Mesendoderm (in vitro differentiated cells): ENCODE data around the gene CAMK4. TPM values are rescaled to one million over a fixed set of nuclear protein-coding genes. Genes with fewer than 3 reads are reported as not detected.

Source experiments
- DNase-seq: peaks from one replicate; pipeline ENCODE4 v3.0.0; 2013
- H2AK5ac ChIP-seq: 2 replicates; pipeline ENCODE4 v1.6.1; 2013; ENCODE audit warnings: low read length, inconsistent platforms
- H2BK120ac ChIP-seq: 2 replicates; pipeline ENCODE4 v1.6.1; 2013; ENCODE audit warnings: low read depth, mild to moderate bottlenecking, low read length, moderate library complexity, mixed read lengths
- H2BK15ac ChIP-seq: replicated peaks from 2 replicates; pipeline ENCODE4 v1.6.1; 2013; ENCODE audit warnings: low read depth, mild to moderate bottlenecking, moderate library complexity
- H2BK5ac ChIP-seq: 2 replicates; pipeline ENCODE4 v1.6.1; 2013; ENCODE audit warnings: low read length, inconsistent platforms
- H3K18ac ChIP-seq: 2 replicates; pipeline ENCODE4 v1.6.1; 2013; ENCODE audit warnings: mild to moderate bottlenecking, low read length, mixed read lengths
- H3K23ac ChIP-seq: one replicate; pipeline ENCODE4 v1.6.1; 2013; ENCODE audit warnings: low read length
- H3K27ac ChIP-seq: 2 replicates; pipeline ENCODE4 v1.5.1; 2013; ENCODE audit warnings: low read depth, mild to moderate bottlenecking, inconsistent platforms, low read length, moderate library complexity
- H3K27me3 ChIP-seq: 2 replicates; pipeline ENCODE4 v1.6.1; 2013; ENCODE audit warnings: low read length, control low read depth, mild to moderate bottlenecking, inconsistent platforms; ENCODE audit not compliant: insufficient read depth, poor library complexity
- H3K36me3 ChIP-seq: 2 replicates; pipeline ENCODE4 v1.6.1; 2013; ENCODE audit warnings: low read length, inconsistent platforms; ENCODE audit not compliant: control insufficient read depth, insufficient read depth
- H3K4ac ChIP-seq: one replicate; pipeline ENCODE4 v1.6.1; 2013; ENCODE audit warnings: low read depth, mild to moderate bottlenecking, low read length, moderate library complexity
- H3K4me1 ChIP-seq: 2 replicates; pipeline ENCODE4 v1.6.1; 2013; ENCODE audit warnings: low read depth, low read length, inconsistent platforms; ENCODE audit not compliant: control insufficient read depth
- H3K4me2 ChIP-seq: 2 replicates; pipeline ENCODE4 v1.6.1; 2013; ENCODE audit warnings: low read length
- H3K4me3 ChIP-seq: 2 replicates; pipeline ENCODE4 v1.5.1; 2013; ENCODE audit warnings: mild to moderate bottlenecking, low read length
- H3K56ac ChIP-seq: one replicate; pipeline ENCODE4 v1.6.1; 2013; ENCODE audit warnings: low read length
- H3K79me1 ChIP-seq: 2 replicates; pipeline ENCODE4 v1.6.1; 2013; ENCODE audit warnings: low read length, inconsistent platforms
- H3K79me2 ChIP-seq: 2 replicates; pipeline ENCODE4 v1.6.1; 2013; ENCODE audit warnings: mild to moderate bottlenecking, low read length; ENCODE audit not compliant: control insufficient read depth, insufficient read depth
- H3K9ac ChIP-seq: 2 replicates; pipeline ENCODE4 v1.6.1; 2013; ENCODE audit warnings: low read length, inconsistent platforms
- H4K5ac ChIP-seq: one replicate; pipeline ENCODE4 v1.6.1; 2013; ENCODE audit warnings: low read length
- H4K8ac ChIP-seq: one replicate; pipeline ENCODE4 v1.6.1; 2013; ENCODE audit warnings: low read depth, mild to moderate bottlenecking, control low read depth, low read length, moderate library complexity
- WGBS: extraction: QIAGEN DNeasy Blood & Tissue Kit; methylation state at CpG from one replicate; pipeline ENCODE4 v1.1.7; 2013; ENCODE audit warnings: low lambda C conversion rate, missing lambda C conversion rate; ENCODE audit not compliant: insufficient coverage; ENCODE audit errors: extremely low coverage; 5-methylcytosine and 5-hydroxymethylcytosine counted together
- polyA plus RNA-seq, 2 experiments: library from polyadenylated mRNA; stranded (reverse); fragments of 200-250 nt; gene quantifications; one replicate each; pipeline ENCODE4 v1.2.3, GENCODE V29; 2013

The CAMK4 gene
- 2.7 TPM for polyA plus RNA-seq (2013, experiment 1 of 2)
- 2.0 TPM for polyA plus RNA-seq (2013, experiment 2 of 2)

GRCh38 chr5:111223787-111224560 is at the start of gene CAMK4:
Gene CAMK4, plus strand, starts transcription at chr5:111224384. Its CDS starts 100 bp downstream, at chr5:111224484.
- H3K36me3 ChIP-seq, result no peaks in the 10 kb centered on the region
- WGBS, result no CpG with 5 or more reads among the region's 89 CpGs
- H2BK120ac ChIP-seq, result no peak within 1 kb of the TSS
- no peak within 1 kb of the TSS for H3K18ac ChIP-seq
- no peaks in the 10 kb centered on the region for H3K27me3 ChIP-seq
- no peaks in the 10 kb centered on the region for H3K4me1 ChIP-seq
- no peak within 1 kb of the TSS for H4K8ac ChIP-seq
- H3K27ac ChIP-seq, result no peak within 1 kb of the TSS
- H4K5ac ChIP-seq, result no peak within 1 kb of the TSS
- peak; percentile 86 for DNase-seq
- no peak within 1 kb of the TSS for H3K4ac ChIP-seq
- H2AK5ac ChIP-seq, result no peak within 1 kb of the TSS
- no peak within 1 kb of the TSS for H2BK5ac ChIP-seq
- no peak within 1 kb of the TSS for H2BK15ac ChIP-seq
- no peak within 1 kb of the TSS for H3K23ac ChIP-seq
- no peaks in the 10 kb centered on the region for H3K79me1 ChIP-seq
- H3K4me3 ChIP-seq, result peak within 1 kb of the TSS; percentile 58
- no peaks in the 10 kb centered on the region for H3K79me2 ChIP-seq
- peak within 1 kb of the TSS; percentile 81 for H3K56ac ChIP-seq
- peak within 1 kb of the TSS; percentile 69 for H3K4me2 ChIP-seq
- H3K9ac ChIP-seq, result peak within 1 kb of the TSS; percentile 66

- Histone ChIP-seq H3K9ac (no peak overlapping the region), H2BK15ac (no peak overlapping the region), H3K36me3 (no peaks in the 10 kb centered on the region), H3K18ac (no peak overlapping the region), H3K4me2 (no peak overlapping the region), H3K79me1 (no peaks in the 10 kb centered on the region), H3K79me2 (no peaks in the 10 kb centered on the region), H3K4ac (no peak overlapping the region), H3K56ac (no peak overlapping the region), H2AK5ac (no peak overlapping the region), H2BK120ac (no peak overlapping the region), H3K27ac (no peak overlapping the region), H3K4me3 (no peak overlapping the region), H2BK5ac (no peak overlapping the region), H3K27me3 (no peaks in the 10 kb centered on the region), H3K23ac (no peak overlapping the region), H4K8ac (no peak overlapping the region), H3K4me1 (no peaks in the 10 kb centered on the region), H4K5ac (no peak overlapping the region)
- DNase-seq, result no peak
- no CpG with 5 or more reads among the region's 3 CpGs for WGBS
These were observed 41.1 kb upstream of the CAMK4 start for GRCh38 chr5:111183064-111183463.

GRCh38 chr5:111187079-111187478 is 37.1 kb upstream of the CAMK4 start:
- no peak overlapping the region for H2BK5ac ChIP-seq
- H3K36me3 ChIP-seq, result no peaks in the 10 kb centered on the region
- no peak overlapping the region for H2BK120ac ChIP-seq
- H3K79me1 ChIP-seq, result no peaks in the 10 kb centered on the region
- H3K27me3 ChIP-seq, result no peaks in the 10 kb centered on the region
- H3K27ac ChIP-seq, result no peak overlapping the region
- H4K8ac ChIP-seq, result no peak overlapping the region
- H3K4me1 ChIP-seq, result no peaks in the 10 kb centered on the region
- H3K4ac ChIP-seq, result no peak overlapping the region
- no peak overlapping the region for H3K23ac ChIP-seq
- no peak overlapping the region for H2AK5ac ChIP-seq
- no peak overlapping the region for H3K4me3 ChIP-seq
- H3K4me2 ChIP-seq, result no peak overlapping the region
- H3K18ac ChIP-seq, result no peak overlapping the region
- H2BK15ac ChIP-seq, result no peak overlapping the region
- no peaks in the 10 kb centered on the region for H3K79me2 ChIP-seq
- no peak for DNase-seq
- no peak overlapping the region for H3K9ac ChIP-seq
- H4K5ac ChIP-seq, result no peak overlapping the region
- no peak overlapping the region for H3K56ac ChIP-seq
- WGBS, result no CpG with 5 or more reads among the region's 1 CpG

GRCh38 chr5:111194053-111194452 is 30.1 kb upstream of the CAMK4 start:
- no peak overlapping the region for H4K8ac ChIP-seq

GRCh38 chr5:111194925-111195324 is 29.3 kb upstream of the CAMK4 start:
- Histone ChIP-seq H3K18ac (no peak overlapping the region), H3K36me3 (no peaks in the 10 kb centered on the region)

More at GRCh38 chr5:111194053-111194452, 30.1 kb upstream of the CAMK4 start:
- Histone ChIP-seq H3K36me3 (no peaks in the 10 kb centered on the region), H3K27ac (no peak overlapping the region), H3K79me2 (no peaks in the 10 kb centered on the region), H2BK15ac (no peak overlapping the region), H3K27me3 (no peaks in the 10 kb centered on the region), H3K4me1 (no peaks in the 10 kb centered on the region), H3K79me1 (no peaks in the 10 kb centered on the region), H4K5ac (no peak overlapping the region), H3K18ac (no peak overlapping the region), H2BK120ac (no peak overlapping the region), H3K4ac (no peak overlapping the region), H3K9ac (no peak overlapping the region), H3K23ac (no peak overlapping the region), H2AK5ac (no peak overlapping the region), H3K4me3 (no peak overlapping the region), H3K4me2 (no peak overlapping the region), H2BK5ac (no peak overlapping the region), H3K56ac (no peak overlapping the region)
- peak; percentile 5 for DNase-seq
- WGBS, result no CpG with 5 or more reads among the region's 1 CpG

More at GRCh38 chr5:111194925-111195324, 29.3 kb upstream of the CAMK4 start:
- Histone ChIP-seq H3K9ac (no peak overlapping the region), H2BK5ac (no peak overlapping the region), H4K5ac (no peak overlapping the region), H3K56ac (no peak overlapping the region), H3K79me2 (no peaks in the 10 kb centered on the region), H3K4me2 (no peak overlapping the region), H2BK120ac (no peak overlapping the region), H4K8ac (no peak overlapping the region), H3K79me1 (no peaks in the 10 kb centered on the region), H3K27me3 (no peaks in the 10 kb centered on the region), H3K27ac (no peak overlapping the region), H2AK5ac (no peak overlapping the region), H2BK15ac (no peak overlapping the region), H3K4me1 (no peaks in the 10 kb centered on the region), H3K4me3 (no peak overlapping the region), H3K4ac (no peak overlapping the region), H3K23ac (no peak overlapping the region)
- WGBS, result no CpG with 5 or more reads among the region's 2 CpGs
- DNase-seq, result no peak
